K562 treated with DMSO at 1 percent for 4 hours (cell line): Measurements from ENCODE around the gene SLC32A1. TPM values are rescaled to one million over a fixed set of nuclear protein-coding genes. Genes with fewer than 3 reads are reported as not detected.

Experiments used
- total RNA-seq: library from RNA; unstranded; fragments of 300-600 nt; gene quantifications from 2 replicates; pipeline ENCODE4 v1.2.3, GENCODE V29; 2022; ENCODE audit not compliant: insufficient read depth

The SLC32A1 gene
- total RNA-seq, result not detected in 2 replicates

GRCh38 chr20:38723848-38724625 lies at the start of gene SLC32A1:
Gene SLC32A1 (plus strand): TSS chr20:38724486. CDS start chr20:38724725, 239 bp downstream.

GRCh38 chr20:38748097-38748860 lies 24.0 kb downstream of the SLC32A1 start, which contains the start of gene ACTR5:
Gene ACTR5 (plus strand): TSS chr20:38748460. CDS start chr20:38748479, 19 bp downstream.

Other genes with a start within 250 kb of the SLC32A1 start
- gene ADIG, start 143.3 kb upstream of the SLC32A1 start, total RNA-seq, result not detected in 2 replicates
- not detected in 2 replicates for gene ARHGAP40, start 122.7 kb upstream of the SLC32A1 start, total RNA-seq
- 9.6 and 10.2 TPM in 2 replicates for gene ACTR5, start 24.0 kb downstream of the SLC32A1 start, total RNA-seq
- 11.4 and 12.0 TPM in 2 replicates for gene PPP1R16B, start 81.2 kb downstream of the SLC32A1 start, total RNA-seq
- 16.9 and 18.9 TPM in 2 replicates for gene FAM83D, start 201.9 kb downstream of the SLC32A1 start, total RNA-seq
- gene DHX35, start 237.9 kb downstream of the SLC32A1 start, total RNA-seq, result 3.9 and 5.7 TPM in 2 replicates